Coronary artery (tissue), 2 donors: ENCODE data around the gene PACS1.

ENCODE experiments used
- DNase-seq: peaks from one replicate; pipeline ENCODE4 v3.0.0-alpha.2; 2017; ENCODE audit warnings: low spot score
- H3K27ac ChIP-seq, 2 donors: fragments of 200-600 bp; sonication (generic); one replicate each; pipeline ENCODE4 v1.5.1; 2016 to 2019
- H3K4me3 ChIP-seq: fragments of 200-600 bp; sonication (generic); 2 replicates; pipeline ENCODE4 v1.5.1; 2016; ENCODE audit warnings: mild to moderate bottlenecking, moderate library complexity
- CTCF ChIP-seq: fragments of 200-600 bp; sonication (generic); IDR thresholded peaks from one replicate; pipeline ENCODE4 v1.5.1; 2019; ENCODE audit warnings: antibody characterized with exemption

The PACS1 gene

GRCh38 chr11:66051371-66051765 is 18.7 kb upstream of the PACS1 start:
- H3K4me3 ChIP-seq, result peak overlapping the region; percentile 99
- H3K27ac ChIP-seq, result peak overlapping the region; percentile 89 to 95
- TF ChIP-seq CTCF, result no peak
- no peak for DNase-seq

GRCh38 chr11:66051766-66052663 is 18.1 kb upstream of the PACS1 start, which contains the start of gene SF3B2:
Gene SF3B2 (plus strand): TSS chr11:66052364. CDS start chr11:66052385, 21 bp downstream.
- no peak for TF ChIP-seq CTCF
- H3K27ac ChIP-seq, result peak within 1 kb of the TSS; percentile 89 to 95
- H3K4me3 ChIP-seq, result peak within 1 kb of the TSS; percentile 99
- peak; percentile 98 for DNase-seq

GRCh38 chr11:66052664-66052982 is 17.4 kb upstream of the PACS1 start:
- H3K4me3 ChIP-seq, result peak overlapping the region; percentile 99
- peak overlapping the region; percentile 89 to 95 for H3K27ac ChIP-seq
- DNase-seq, result no peak
- no peak for TF ChIP-seq CTCF

- no peak overlapping the region for H3K4me3 ChIP-seq
- no peak for TF ChIP-seq CTCF
- DNase-seq, result no peak
- H3K27ac ChIP-seq, result no peak overlapping the region
Observed at GRCh38 chr11:66055021-66055420, 15.1 kb upstream of the PACS1 start.

GRCh38 chr11:66056501-66056900 is 13.6 kb upstream of the PACS1 start:
- TF ChIP-seq CTCF, result no peak
- Histone ChIP-seq H3K4me3 (no peak overlapping the region), H3K27ac (no peak overlapping the region)
- DNase-seq, result no peak

GRCh38 chr11:66059966-66060680 is 9.9 kb upstream of the PACS1 start:
- Histone ChIP-seq H3K4me3 (no peak overlapping the region), H3K27ac (no peak overlapping the region)
- TF ChIP-seq CTCF, result no peak
- no peak for DNase-seq
